GM19193 (cell line): ENCODE results near the gene SETBP1.

Experiments
- POLR2A ChIP-seq: IDR thresholded peaks from 4 replicates; pipeline ENCODE4 v1.6.1; 2011; ENCODE audit not compliant: insufficient read depth, insufficient read length; ENCODE audit errors: extremely low read depth

Gene SETBP1

DNA sequence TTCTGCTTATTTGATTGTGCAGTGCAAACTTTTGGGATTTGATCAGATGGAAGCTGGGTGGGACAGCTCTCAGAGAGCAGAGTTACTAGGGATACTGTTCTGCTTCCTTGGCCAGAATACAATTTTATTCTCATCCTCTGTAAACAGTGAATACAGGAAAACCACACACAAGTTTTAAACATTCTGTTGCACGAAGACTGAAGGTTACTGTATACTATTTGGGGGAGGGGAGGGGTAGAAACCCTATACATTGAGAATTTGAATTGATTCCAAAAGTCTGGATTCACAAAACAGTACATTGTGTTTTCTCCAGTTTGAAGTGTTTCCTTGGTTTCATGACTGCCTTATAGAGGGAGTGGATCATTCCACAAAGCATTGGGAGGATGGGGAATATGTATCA is 149.9 kb downstream of the SETBP1 start:
- no peak for TF ChIP-seq POLR2A

DNA sequence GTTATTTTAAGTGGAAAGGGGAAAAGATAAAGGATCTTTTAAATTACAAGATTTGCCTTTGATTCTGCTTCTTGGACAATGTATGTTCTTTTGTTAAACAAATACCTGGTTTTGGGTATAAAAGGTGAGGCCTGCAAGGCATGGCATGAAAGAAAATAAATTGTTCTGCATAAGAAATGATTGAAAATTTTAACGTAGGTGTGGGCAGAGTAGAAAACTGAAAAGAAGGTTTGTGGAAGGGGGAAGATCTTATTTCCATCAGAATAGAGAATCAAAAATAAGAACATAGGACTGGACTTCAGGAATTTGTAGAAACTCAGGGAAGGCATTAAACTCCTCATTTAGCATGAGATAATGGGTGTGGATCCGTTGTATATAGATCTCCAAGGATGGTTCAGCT is 153.1 kb downstream of the SETBP1 start:
- no peak for TF ChIP-seq POLR2A

DNA sequence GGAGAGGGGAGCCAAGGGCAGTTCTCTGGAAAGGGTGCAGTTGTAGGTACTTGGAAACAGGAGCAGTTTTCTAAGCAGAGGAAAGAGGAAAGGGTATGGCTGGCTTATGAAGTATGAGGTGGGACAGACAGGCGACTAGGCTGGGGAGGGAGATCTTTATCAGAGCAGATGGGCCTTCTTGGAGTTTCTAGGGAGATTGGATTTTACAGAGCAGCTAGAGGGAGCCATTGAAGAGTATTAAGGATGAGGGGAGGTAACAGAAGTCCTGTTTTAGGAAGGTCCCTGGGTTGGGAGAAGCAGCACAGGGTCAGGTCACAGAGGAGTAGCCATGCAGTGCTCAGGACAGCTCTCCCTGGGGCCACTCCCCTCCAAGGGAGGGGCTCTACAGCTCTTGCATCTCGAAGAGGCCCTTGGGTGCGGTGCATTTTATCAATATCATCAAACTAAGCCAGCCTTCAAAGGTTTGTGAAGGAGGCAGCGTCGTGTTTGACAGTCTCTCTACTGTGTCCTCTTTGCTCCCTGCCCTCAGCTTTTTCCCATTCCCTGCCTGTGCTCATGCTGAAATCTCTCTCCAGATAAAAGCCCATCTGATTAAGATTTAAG is 154.3 kb downstream of the SETBP1 start:
- no peak for TF ChIP-seq POLR2A

DNA sequence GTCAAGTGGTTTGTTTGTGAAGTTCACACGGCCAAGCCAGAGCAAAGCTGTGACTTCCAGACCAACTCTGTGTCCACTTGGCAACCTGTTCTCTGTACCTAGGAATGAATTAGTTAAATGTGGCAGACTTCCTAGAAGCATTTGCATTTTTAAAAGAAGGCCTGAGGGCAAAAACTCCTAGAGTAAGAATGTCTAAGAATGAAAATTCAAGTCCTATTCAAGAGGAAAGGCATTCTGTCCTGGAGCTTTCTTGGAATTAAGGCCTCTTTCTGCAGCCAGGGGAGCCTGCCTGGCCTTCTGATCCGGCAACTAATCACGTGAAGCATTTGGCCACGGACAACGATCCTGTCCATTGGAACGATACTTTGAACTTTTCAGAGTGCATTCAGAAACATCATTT is 155.0 kb downstream of the SETBP1 start:
- no peak for TF ChIP-seq POLR2A

DNA sequence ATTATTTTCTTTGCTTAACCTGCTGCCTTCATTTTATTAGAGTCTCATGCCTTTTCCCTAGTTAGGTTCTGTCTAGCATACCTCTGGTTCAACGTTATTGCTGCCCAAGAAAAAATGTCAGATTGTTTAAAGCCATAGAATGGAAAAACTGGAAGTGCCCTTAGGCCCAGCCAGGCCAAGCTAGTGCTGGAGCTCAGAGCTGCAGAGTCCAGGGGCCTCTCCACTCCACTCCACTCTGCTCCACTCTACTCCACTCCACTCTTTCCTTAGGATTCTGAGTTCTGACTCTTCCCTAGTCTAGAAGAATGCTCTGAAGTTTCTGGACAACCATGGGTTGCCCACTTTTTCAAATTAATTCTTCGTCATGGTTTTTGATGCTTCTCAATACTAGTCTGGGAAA is 155.6 kb downstream of the SETBP1 start:
- TF ChIP-seq POLR2A, result no peak

DNA sequence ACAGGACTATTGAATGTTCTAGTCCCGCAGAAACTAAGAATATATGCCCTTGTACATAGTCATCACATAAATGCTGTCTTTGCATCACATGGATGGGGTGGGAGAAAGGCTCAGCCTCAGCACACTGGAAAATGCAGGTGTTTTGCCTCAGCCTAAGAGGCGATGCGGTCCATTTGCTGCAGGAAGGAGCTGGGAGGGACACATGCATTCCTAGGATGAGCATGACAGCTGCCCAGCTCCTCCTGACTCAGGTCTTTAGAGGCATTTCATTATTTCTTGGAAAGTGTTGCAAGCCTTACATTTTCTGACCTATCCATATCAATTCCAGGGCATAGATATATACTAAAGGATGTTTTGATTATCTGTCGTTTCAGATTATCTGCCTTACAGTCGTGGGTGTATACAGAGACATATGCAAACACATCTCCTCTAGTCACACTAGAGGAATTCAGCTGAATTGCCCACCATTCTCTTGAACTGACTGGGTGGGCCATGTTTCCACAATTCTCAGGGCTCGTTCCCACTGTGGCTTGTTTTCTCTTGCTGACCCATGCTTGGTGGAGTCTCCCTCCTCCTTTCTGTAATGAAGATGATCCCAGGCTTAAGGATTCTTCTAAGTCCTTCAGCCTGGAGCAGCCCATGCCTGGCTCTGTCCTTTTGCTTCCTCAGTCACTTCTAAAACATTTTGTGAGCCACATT is 156.9 kb downstream of the SETBP1 start:
- TF ChIP-seq POLR2A, result no peak

DNA sequence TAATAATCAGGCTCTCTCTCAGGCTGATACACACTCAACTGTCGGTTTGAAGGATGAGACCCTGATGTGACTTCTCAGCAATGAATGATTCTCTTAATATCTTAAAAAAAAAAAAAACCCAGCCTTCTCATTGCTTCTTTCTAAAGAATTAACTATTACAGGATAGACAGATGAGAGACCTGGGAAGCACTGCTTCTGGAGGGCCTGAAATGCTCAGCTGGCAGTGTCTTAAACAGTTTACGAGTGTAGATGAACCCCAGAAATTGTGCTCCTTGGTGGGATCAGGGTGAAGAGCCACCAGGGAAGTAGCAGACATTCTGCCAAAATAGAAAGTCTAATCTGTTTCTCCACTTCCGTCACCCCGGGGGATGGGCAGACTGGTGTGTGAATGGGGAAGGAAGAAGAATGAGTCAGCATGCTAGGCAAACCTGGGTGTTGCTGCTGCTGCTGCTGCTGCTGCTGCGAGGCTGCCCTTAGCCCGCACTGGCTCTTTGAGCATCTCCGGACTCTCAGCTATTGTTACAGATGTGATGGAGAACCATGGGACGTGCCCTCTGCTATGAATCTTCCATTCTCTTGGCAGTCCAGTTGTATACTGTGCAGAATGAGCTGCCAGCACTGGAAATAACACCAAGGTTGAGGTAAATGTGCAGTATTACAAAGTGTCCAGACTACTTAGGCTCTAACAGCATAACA is 158.4 kb downstream of the SETBP1 start:
- TF ChIP-seq POLR2A, result no peak

DNA sequence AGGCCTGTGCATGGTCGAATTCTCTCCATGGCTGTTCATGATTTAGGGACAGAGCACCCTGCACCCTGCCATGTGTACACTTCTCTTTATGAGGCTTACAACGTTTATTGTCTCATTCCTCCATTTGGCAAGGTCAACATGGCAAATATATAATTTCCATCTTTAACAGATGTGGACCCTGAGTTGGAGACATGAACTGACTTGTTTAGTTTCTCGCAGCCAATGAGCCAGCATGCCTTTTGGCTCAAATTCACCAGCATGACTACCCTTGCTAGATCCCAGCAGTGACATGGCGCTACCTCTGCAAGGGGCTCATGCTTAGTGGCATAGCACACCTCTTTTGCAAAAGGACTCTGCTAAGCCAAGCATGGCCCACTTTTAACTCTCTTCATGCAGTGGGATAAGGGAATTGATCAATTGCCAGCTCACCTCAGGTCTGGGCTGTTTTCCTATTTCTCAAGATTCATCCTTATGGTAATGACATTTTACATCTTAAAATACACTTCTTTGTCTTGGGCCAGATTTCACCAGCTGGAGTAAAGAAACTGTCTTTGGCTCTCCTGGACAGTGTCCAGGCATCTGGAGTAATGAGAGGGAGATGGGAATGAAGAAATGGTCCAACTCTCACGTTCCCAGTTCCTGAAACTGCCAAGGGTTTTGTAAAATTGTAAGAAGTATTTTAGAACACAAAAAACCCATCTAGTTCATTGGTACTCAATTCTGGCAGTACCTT is 159.5 kb downstream of the SETBP1 start:
- no peak for TF ChIP-seq POLR2A

DNA sequence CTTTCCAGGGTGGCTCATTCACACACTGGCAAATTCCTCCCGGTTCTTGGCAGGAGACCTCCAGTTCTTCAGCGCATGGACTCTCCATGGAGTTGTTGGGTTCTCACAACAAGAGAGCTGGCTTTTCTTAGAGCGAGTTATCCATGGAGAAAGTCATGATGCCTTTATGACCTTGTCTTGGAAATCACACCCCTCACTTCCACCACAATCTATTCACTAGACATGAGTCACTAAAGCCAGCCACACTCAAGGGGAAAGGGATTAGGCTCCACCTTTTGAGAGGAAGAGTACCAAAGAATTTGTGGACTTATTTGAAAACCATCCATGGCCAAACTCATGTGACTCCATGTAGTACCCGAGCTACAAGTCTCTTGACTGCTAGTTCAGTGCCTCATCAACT is 160.5 kb downstream of the SETBP1 start:
- no peak for TF ChIP-seq POLR2A

DNA sequence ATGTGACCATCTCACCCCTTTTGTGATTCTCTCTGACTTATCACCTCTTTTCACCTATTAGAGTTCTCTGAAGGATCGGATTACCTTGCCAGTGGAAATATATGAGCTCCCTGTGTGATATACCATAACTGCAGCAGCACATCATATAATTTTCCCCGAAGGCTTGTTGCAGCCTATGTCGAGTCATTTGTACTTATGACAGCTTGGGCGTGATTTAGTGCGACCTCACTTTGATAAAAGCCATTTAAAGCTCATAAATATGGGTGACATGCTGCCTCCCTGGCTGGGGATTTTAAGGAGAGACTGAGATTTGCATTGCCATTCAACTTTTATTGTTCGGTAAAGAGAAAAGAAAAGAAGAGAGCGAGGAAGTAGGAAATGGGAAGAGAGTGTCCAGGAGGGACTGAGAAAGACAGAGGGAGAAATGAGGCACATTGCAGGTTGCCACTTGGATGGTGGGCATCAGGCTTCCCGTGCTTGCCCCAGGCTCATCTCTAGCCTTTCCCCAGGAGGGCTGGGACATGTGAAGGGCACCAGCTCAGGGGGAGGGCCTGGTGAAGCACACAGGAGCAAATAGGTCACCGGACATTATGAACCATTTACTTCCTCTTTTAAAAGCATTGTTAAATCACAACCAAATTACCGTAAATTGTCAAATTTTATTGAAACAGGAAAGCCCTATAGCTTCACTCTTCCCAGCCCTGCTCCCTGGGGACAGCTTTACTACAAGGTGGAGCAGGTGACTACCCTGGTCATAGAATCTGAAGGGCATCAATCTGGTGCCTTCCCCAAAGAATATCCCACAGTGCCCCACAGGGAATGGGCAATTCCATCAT is 161.3 kb downstream of the SETBP1 start:
- TF ChIP-seq POLR2A, result no peak

DNA sequence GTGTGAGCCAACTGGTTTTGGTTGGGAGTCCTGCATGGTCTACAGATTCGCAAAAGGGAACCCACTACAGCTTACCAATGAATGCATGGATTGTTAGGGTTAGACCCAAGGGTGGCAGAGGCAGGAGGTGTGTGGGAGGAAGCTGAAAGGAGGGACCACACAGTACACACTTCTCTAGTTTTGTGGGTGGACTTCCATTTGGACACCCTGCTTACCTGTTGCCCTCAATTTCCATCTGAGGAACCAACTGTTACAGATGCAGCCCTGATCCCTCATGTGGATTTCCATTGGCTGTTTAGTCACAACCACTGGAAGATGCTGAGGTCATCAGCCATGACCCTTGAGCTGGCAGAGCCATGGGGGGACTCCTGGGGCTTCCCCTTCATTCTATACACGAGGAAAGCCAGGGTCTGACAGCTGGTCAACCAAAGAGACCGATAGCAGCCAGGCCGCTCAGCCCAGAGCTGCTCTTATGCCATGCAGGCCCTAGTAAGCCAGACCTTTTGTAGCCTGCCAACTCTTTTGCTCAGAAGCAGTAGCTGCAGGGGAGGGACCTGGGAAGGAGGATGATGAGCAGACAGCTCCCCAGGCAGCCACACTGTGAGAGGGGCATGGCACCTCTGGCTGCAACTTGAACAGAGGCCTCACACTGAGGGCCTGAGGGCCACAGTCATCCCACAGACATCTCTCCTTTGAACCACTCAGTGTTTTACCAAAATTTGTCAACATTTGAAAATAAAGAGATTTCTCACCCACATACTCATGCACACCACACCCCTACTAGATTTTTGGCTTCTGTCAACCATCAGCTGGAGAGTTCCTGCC is 162.1 kb downstream of the SETBP1 start:
- no peak for TF ChIP-seq POLR2A

DNA sequence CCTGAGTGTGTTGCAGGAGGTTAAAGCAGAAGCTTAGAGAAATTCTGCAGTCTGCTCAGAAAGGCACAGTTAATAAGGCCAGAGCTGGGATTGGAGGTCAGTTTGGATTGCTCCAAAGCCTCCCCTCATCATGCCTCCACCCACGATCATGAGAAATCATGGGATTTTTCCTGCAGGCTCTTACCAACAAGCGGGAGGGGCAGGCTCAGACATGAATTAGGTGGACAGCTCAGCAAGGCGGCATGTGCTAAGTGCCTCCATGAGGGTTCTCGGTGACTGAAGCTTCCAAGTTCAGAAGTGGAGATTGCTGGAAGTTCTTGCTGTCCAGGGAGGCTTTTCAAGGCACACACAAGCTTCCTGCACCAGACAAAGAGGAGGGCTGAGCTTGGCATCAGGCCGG is 163.8 kb downstream of the SETBP1 start:
- TF ChIP-seq POLR2A, result no peak

DNA sequence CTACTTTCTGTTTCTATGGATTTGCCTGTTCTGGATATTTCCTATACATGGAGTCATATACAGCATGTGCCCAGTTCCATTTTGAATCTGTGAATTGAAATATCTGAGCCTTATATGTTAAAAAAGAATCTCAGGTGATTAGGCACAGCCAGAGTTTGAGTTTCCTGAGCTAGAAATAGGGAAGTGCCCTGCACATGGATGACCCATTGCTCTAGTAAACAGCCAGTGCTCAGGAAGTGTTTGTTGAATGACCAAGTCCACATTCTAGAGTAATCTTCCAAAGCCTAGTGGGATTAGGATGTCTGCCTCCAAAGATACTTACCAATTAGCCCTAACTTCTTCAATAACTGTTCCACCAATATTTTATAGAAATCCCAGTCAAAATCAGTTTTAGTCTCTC is 165.8 kb downstream of the SETBP1 start:
- TF ChIP-seq POLR2A, result no peak

DNA sequence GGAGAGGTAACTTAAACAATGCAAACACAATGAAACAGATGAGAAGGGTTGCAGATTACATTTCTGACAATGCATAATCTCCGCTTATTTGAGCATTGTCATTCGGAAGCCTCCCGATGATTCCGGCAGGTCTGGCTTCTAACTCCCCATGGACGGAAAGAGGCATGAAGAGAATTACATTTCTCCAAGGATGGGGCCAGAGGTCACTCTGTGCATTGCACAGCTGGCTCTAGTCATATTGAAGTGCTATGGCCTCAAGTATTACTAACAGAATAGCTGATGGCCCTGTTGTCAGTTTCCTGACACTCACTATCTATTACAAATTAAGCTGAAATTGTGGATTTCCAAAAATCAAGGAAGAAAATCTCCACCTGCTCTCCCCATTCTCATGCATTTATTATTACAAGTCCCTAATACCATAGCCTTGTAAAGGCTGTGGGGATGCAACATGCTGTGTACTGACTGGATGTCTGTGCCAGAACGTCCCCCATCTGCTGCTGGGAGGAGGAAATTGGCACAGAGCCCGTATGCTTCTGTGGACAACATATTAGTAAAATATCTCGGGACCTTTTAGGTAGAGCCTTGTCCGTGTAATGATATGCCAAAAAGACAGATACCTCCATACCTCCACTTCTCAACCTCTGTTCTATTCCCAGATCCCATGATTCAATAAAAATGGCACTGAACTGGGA is 168.1 kb downstream of the SETBP1 start:
- no peak for TF ChIP-seq POLR2A

DNA sequence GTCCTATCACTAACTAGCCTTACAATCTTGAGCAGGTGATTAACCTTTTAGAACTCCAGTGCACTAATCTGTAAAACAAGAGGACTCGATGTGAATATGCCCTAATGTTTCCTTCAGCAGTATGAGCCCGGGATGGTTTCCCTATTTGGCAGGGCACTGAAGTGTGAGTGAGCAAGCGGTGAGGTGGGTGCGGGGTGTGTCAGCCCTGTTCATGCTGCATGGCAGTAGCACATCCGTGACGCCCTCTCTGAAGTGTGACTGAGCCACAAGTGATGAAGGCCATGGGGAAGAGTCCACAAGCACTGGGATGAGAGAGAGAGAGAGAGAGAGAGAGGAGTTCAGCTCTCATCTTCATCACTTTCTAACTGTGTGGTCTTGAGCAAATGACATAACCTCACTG is 168.7 kb downstream of the SETBP1 start:
- no peak for TF ChIP-seq POLR2A
